ENCODE results near the gene RUNX1. TPM values are rescaled to one million over a fixed set of nuclear protein-coding genes. Genes with fewer than 3 reads are reported as not detected.

Gene RUNX1
- total and polyA plus RNA-seq, 2 donors (not counting 1 experiment from before 2014, with no cell fraction given) = 26.3 to 73.0 TPM

GRCh38 chr21:35053356-35054096 lies 4.4 kb upstream of the RUNX1 start:
- Histone ChIP-seq H3K27me3 (replicated peaks in 1 of 4; ENCODE audit: control extremely low read depth in 1 of 4, control insufficient read depth in 3 of 4, insufficient read depth in 4 of 4, low read length in 3 of 4) (no peaks in the 10 kb centered on the region), H4K20me1 (ENCODE audit: control insufficient read depth, insufficient read depth, low read length, poor library complexity, severe bottlenecking) (no peaks in the 10 kb centered on the region), H3K79me2 (ENCODE audit: control insufficient read depth, insufficient read depth, low read length) (peaks cover 4% of the 10 kb centered on the region), H3K4me1 (ENCODE audit: control insufficient read depth in 2 of 2, insufficient read depth in 2 of 2, low read length in 2 of 2) (peaks cover 27 to 31% of the 10 kb centered on the region in 2 donors), H3K9ac (ENCODE audit: low read length) (no peak overlapping the region), H3K36me3 (replicated peaks in 1 of 2; ENCODE audit: control extremely low read depth in 1 of 2, control insufficient read depth in 1 of 2, extremely low read depth in 1 of 2, insufficient read depth in 2 of 2, low read length in 1 of 2) (no peaks in the 10 kb centered on the region), H3K4me3 (ENCODE audit: control extremely low read depth in 1 of 5, extremely low read depth in 1 of 5, insufficient read depth in 1 of 5, low read depth in 2 of 5, low read length in 4 of 5) (no peak overlapping the region), H3K27ac (ENCODE audit: low read length in 2 of 2) (no peak overlapping the region), H3K4me2 (replicated peaks; ENCODE audit: low read depth, low read length, poor library complexity, severe bottlenecking) (no peak overlapping the region), H3K9me3 (ENCODE audit: control extremely low read depth in 1 of 3, control insufficient read depth in 2 of 3, insufficient read depth in 1 of 3, low read length in 2 of 3) (no peaks in the 10 kb centered on the region), H2AFZ (ENCODE audit: insufficient read depth, low read depth, low read length, poor library complexity, severe bottlenecking) (no peak overlapping the region)
- Mint-ChIP-seq H3K4me1 (peaks cover 34% of the 10 kb centered on the region), H3K27ac (no peak overlapping the region), H3K27me3 (no peaks in the 10 kb centered on the region), H3K4me3 (no peak overlapping the region), H3K9me3 (ENCODE audit: insufficient read depth) (no peaks in the 10 kb centered on the region)
- CTCF ChIA-PET = interaction anchor here (0.7 to 10.5 kb wide), 3 partner anchors 136 to 254 kb away, joined by 3 to 131 read pairs (median 4); no protein-coding TSS in a partner anchor
- no peak for DNase-seq
- ATAC-seq (ENCODE audit: low read depth) = no peak
- intact Hi-C loops (cut with micrococcal nuclease) = loop anchor here (5.0 kb wide), 1 partner anchor 84 kb away; no protein-coding TSS in a partner anchor
- 93% methylated on average over 11 of the region's 11 CpGs for WGBS (ENCODE audit: insufficient coverage)
- TF ChIP-seq CTCF (IDR thresholded peaks at IDR 0.05) = no peak
- no peak for TF ChIP-seq EZH2 (IDR thresholded peaks at IDR 0.05; ENCODE audit: borderline replicate concordance, insufficient read depth, low read depth, low read length, poor library complexity, severe bottlenecking)
- POLR2A ChIA-PET = no interaction called here

- CTCF ChIA-PET = interaction anchor here (0.6 to 10.5 kb wide), 7 partner anchors 8 to 348 kb away, joined by 3 to 131 read pairs (median 8); no protein-coding TSS in a partner anchor
- H3K79me2 ChIP-seq (ENCODE audit: control insufficient read depth, insufficient read depth, low read length) = peaks cover 6% of the 10 kb centered on the region
- H3K4me1 Mint-ChIP-seq = peaks cover 41% of the 10 kb centered on the region
Observed at GRCh38 chr21:35052801-35053200, 3.7 kb upstream of the RUNX1 start.

More at GRCh38 chr21:35052801-35053200, 3.7 kb upstream of the RUNX1 start:
- intact Hi-C loops (cut with micrococcal nuclease) = loop anchor here (5.0 kb wide), 1 partner anchor 84 kb away; no protein-coding TSS in a partner anchor
- no peak overlapping the region for H3K4me2 ChIP-seq (replicated peaks; ENCODE audit: low read depth, low read length, poor library complexity, severe bottlenecking)
- no peak overlapping the region for H3K27ac Mint-ChIP-seq
- 100% methylated on average over 1 of the region's 3 CpGs for WGBS (ENCODE audit: insufficient coverage)
- H3K4me3 Mint-ChIP-seq = no peak overlapping the region
- no peak overlapping the region for H3K9ac ChIP-seq (ENCODE audit: low read length)
- no peaks in the 10 kb centered on the region for H3K36me3 ChIP-seq (replicated peaks in 1 of 2; ENCODE audit: control extremely low read depth in 1 of 2, control insufficient read depth in 1 of 2, extremely low read depth in 1 of 2, insufficient read depth in 2 of 2, low read length in 1 of 2)
- no peak overlapping the region for H3K4me3 ChIP-seq (ENCODE audit: control extremely low read depth in 1 of 5, extremely low read depth in 1 of 5, insufficient read depth in 1 of 5, low read depth in 2 of 5, low read length in 4 of 5)
- peaks cover 27 to 31% of the 10 kb centered on the region in 2 donors for H3K4me1 ChIP-seq (ENCODE audit: control insufficient read depth in 2 of 2, insufficient read depth in 2 of 2, low read length in 2 of 2)
- no peak overlapping the region for H3K27ac ChIP-seq (ENCODE audit: low read length in 2 of 2)
- H3K27me3 Mint-ChIP-seq = no peaks in the 10 kb centered on the region
- no peak for ATAC-seq (ENCODE audit: low read depth)
- POLR2A ChIA-PET = interaction anchor here (0.7 kb wide), 1 partner anchor 27 kb away, joined by 3 read pairs; no protein-coding TSS in a partner anchor
- H3K27me3 ChIP-seq (replicated peaks in 1 of 4; ENCODE audit: control extremely low read depth in 1 of 4, control insufficient read depth in 3 of 4, insufficient read depth in 4 of 4, low read length in 3 of 4) = no peaks in the 10 kb centered on the region
- no peak for TF ChIP-seq CTCF (IDR thresholded peaks at IDR 0.05)
- TF ChIP-seq EZH2 (IDR thresholded peaks at IDR 0.05; ENCODE audit: borderline replicate concordance, insufficient read depth, low read depth, low read length, poor library complexity, severe bottlenecking) = no peak
- no peak for DNase-seq
- H2AFZ ChIP-seq (ENCODE audit: insufficient read depth, low read depth, low read length, poor library complexity, severe bottlenecking) = no peak overlapping the region
- H3K9me3 ChIP-seq (ENCODE audit: control extremely low read depth in 1 of 3, control insufficient read depth in 2 of 3, insufficient read depth in 1 of 3, low read length in 2 of 3) = no peaks in the 10 kb centered on the region
- H3K9me3 Mint-ChIP-seq (ENCODE audit: insufficient read depth) = no peaks in the 10 kb centered on the region
- H4K20me1 ChIP-seq (ENCODE audit: control insufficient read depth, insufficient read depth, low read length, poor library complexity, severe bottlenecking) = no peaks in the 10 kb centered on the region

Measured in B cell (primary cell).